SK-MEL-5 (cell line): Measurements from ENCODE around the gene CRIP1. TPM values are rescaled to one million over a fixed set of nuclear protein-coding genes. Genes with fewer than 3 reads are reported as not detected.

Source experiments
- DNase-seq: peaks from one replicate; pipeline ENCODE4 v3.0.0-alpha.2; 2016; ENCODE audit warnings: low read depth, low spot score
- in situ Hi-C: cut with HindIII; loops from 2 replicates; pipeline ENCODE4 v1.10.0; 2016; ENCODE audit warnings: low sequenced_read_pairs, high pct_unique_total_duplicates, low pct_unique_long_range_greater_than_20kb
- total RNA-seq: library from RNA; depleted of rRNA; stranded (reverse); fragments of >200 nt; shearing (Covaris generic); gene quantifications from 2 replicates; pipeline ENCODE4 v1.2.3, GENCODE V29; 2014

The CRIP1 gene
- total RNA-seq, 1 experiment from 2014 or later = not detected

- in situ Hi-C loops = no loop called here
- DNase-seq = no peak
Measured at GRCh38 chr14:105508601-105509000, 21.9 kb downstream of the CRIP1 start.

- peak; percentile 28 for DNase-seq
- in situ Hi-C loops = no loop called here
Measured at GRCh38 chr14:105517096-105517495, 30.4 kb downstream of the CRIP1 start.

GRCh38 chr14:105519946-105520698 lies 33.4 kb downstream of the CRIP1 start:
- in situ Hi-C loops = no loop called here
- no peak for DNase-seq

- no peak for DNase-seq
- in situ Hi-C loops = no loop called here
Measured at GRCh38 chr14:105525326-105525725, 38.6 kb downstream of the CRIP1 start.

GRCh38 chr14:105525861-105526775 lies 39.4 kb downstream of the CRIP1 start, which contains the start of gene TMEM121:
TMEM121 (plus strand) TSS chr14:105526583; CDS start chr14:105528835, 2,252 bp downstream.
- in situ Hi-C loops = no loop called here
- DNase-seq = peak; percentile 50

GRCh38 chr14:105526776-105527380 lies 40.2 kb downstream of the CRIP1 start:
- DNase-seq = no peak
- in situ Hi-C loops = no loop called here

- DNase-seq = no peak
- in situ Hi-C loops = no loop called here
Measured at GRCh38 chr14:105527381-105527825, 40.7 kb downstream of the CRIP1 start.

GRCh38 chr14:105527826-105528585 lies 41.3 kb downstream of the CRIP1 start:
- DNase-seq = peak; percentile 71
- in situ Hi-C loops = no loop called here

- DNase-seq = no peak
- in situ Hi-C loops = no loop called here
Measured at GRCh38 chr14:105528586-105529318, 42.1 kb downstream of the CRIP1 start.

- no peak for DNase-seq
- in situ Hi-C loops = no loop called here
Measured at GRCh38 chr14:105529319-105529568, 42.6 kb downstream of the CRIP1 start.

- in situ Hi-C loops = no loop called here
- DNase-seq = no peak
Measured at GRCh38 chr14:105529569-105530284, 43.0 kb downstream of the CRIP1 start.

GRCh38 chr14:105530285-105531087 lies 43.8 kb downstream of the CRIP1 start:
- in situ Hi-C loops = no loop called here
- DNase-seq = no peak

GRCh38 chr14:105531088-105531893 lies 44.6 kb downstream of the CRIP1 start:
- in situ Hi-C loops = no loop called here
- DNase-seq = no peak

GRCh38 chr14:105531894-105532623 lies 45.4 kb downstream of the CRIP1 start:
- in situ Hi-C loops = no loop called here
- DNase-seq = no peak
